Endothelial cell of umbilical vein (primary cell): ENCODE measurements around the gene PTGER2. TPM values are rescaled to one million over a fixed set of nuclear protein-coding genes. Genes with fewer than 3 reads are reported as not detected.
A peak's percentile ranks its signal among the peaks of the same experiment; 100 is the strongest.

Experiments used
- BruUV-seq: library from RNA; stranded (reverse); fragments of 400-500 nt; replicated peaks from 2 replicates; lab custom pipeline; 2021; lab: Mats Ljungman, UMichigan
- CTCF ChIA-PET: fragments of 300-600, 350-600 bp; sonication (Branson Sonifier 250); formaldehyde crosslinking; loops from one replicate; lab custom pipeline; 2021; ENCODE audit warnings: antibody characterized with exemption, inconsistent platforms; lab: Charles Lee
- POLR2A ChIA-PET: fragments of 300-600, 350-600 bp; sonication (Branson Sonifier 250); formaldehyde crosslinking; loops from one replicate; lab custom pipeline; 2021; ENCODE audit warnings: antibody characterized with exemption, inconsistent platforms; lab: Charles Lee
- DNase-seq: peaks from one replicate; pipeline ENCODE4 v3.0.0-alpha.2; 2011; ENCODE audit warnings: low read depth, low spot score
- FAIRE-seq: peaks from 2 replicates; lab custom pipeline; 2011; peaks lifted over from hg19 to GRCh38; lab: Jason Lieb, UNC
- H2AFZ ChIP-seq: 2 replicates; pipeline ENCODE4 v1.6.0; 2012; ENCODE audit warnings: low read depth, low read length, control low read depth, inconsistent platforms
- H3K27ac ChIP-seq: 2 replicates; pipeline ENCODE4 v1.5.1; 2011; ENCODE audit warnings: low read depth, mild to moderate bottlenecking, control low read depth, low read length, moderate library complexity; ENCODE audit not compliant: insufficient read depth
- H3K27me3 ChIP-seq, 2 experiments: 2 replicates each; pipeline versions ENCODE4 v1.6.0 to v1.6.1; 2011; ENCODE audit warnings: low read length in 2 of 2, mixed read lengths in 1 of 2; ENCODE audit not compliant: control insufficient read depth in 2 of 2, insufficient read depth in 2 of 2
- H3K36me3 ChIP-seq, 2 experiments: 2 replicates in 1 of 2; 3 replicates in 1 of 2; pipeline ENCODE4 v1.5.1; 2011; ENCODE audit warnings: low read length in 2 of 2, mild to moderate bottlenecking in 1 of 2, moderate library complexity in 1 of 2; ENCODE audit not compliant: control insufficient read depth in 2 of 2, insufficient read depth in 2 of 2; ENCODE audit errors: extremely low read depth in 1 of 2
- H3K4me1 ChIP-seq: 3 replicates; pipeline ENCODE4 v1.5.1; 2011; ENCODE audit warnings: mild to moderate bottlenecking, low read length; ENCODE audit not compliant: control insufficient read depth, insufficient read depth; ENCODE audit errors: extremely low read depth
- H3K4me2 ChIP-seq: 2 replicates; pipeline ENCODE4 v1.6.1; 2011; ENCODE audit warnings: low read length, control low read depth, mixed read lengths; ENCODE audit not compliant: insufficient read depth
- H3K4me3 ChIP-seq, 3 experiments: fragments of 200-600 bp in 1 of 3; sonication (generic), shearing (Covaris generic) in 1 of 3; replicated peaks in 1 of 3; 2 replicates each; pipeline ENCODE4 v1.5.1; 2011 to 2016; ENCODE audit warnings: control low read depth in 3 of 3, low read length in 3 of 3, mild to moderate bottlenecking in 2 of 3, inconsistent platforms in 1 of 3, low read depth in 1 of 3, moderate library complexity in 1 of 3; ENCODE audit not compliant: insufficient read depth in 1 of 3
- H3K79me2 ChIP-seq: 2 replicates; pipeline ENCODE4 v1.6.0; 2012; ENCODE audit warnings: low read length, inconsistent platforms; ENCODE audit not compliant: control insufficient read depth, insufficient read depth
- H3K9ac ChIP-seq: replicated peaks from 2 replicates; pipeline ENCODE3; 2011; ENCODE audit warnings: low read length, control low read depth; ENCODE audit not compliant: insufficient read depth; ENCODE audit errors: extremely low read depth
- H3K9me1 ChIP-seq: replicated peaks from 3 replicates; pipeline ENCODE4 v1.6.0; 2011; ENCODE audit warnings: mild to moderate bottlenecking, low read length; ENCODE audit not compliant: control insufficient read depth, insufficient read depth; ENCODE audit errors: extremely low read depth
- H3K9me3 ChIP-seq: replicated peaks from 2 replicates; pipeline ENCODE4 v1.5.1; 2012; ENCODE audit warnings: low read length, inconsistent platforms; ENCODE audit not compliant: control insufficient read depth, insufficient read depth
- H4K20me1 ChIP-seq: replicated peaks from 2 replicates; pipeline ENCODE3; 2011; ENCODE audit warnings: mild to moderate bottlenecking, low read length; ENCODE audit not compliant: control insufficient read depth, insufficient read depth; ENCODE audit errors: extremely low read depth
- CTCF ChIP-seq, 2 donors: IDR thresholded peaks; 1 replicate in 1 of 2; 2 replicates in 1 of 2; pipeline ENCODE4 v1.5.1; 2011; ENCODE audit warnings: low read length in 2 of 2, mild to moderate bottlenecking in 2 of 2, moderate library complexity in 2 of 2, control low read depth in 1 of 2, inconsistent platforms in 1 of 2, low read depth in 1 of 2; ENCODE audit not compliant: insufficient read depth in 1 of 2; ENCODE audit errors: extremely low read depth in 1 of 2
- EZH2 ChIP-seq: IDR thresholded peaks from 2 replicates; pipeline ENCODE4 v1.6.1; 2012; ENCODE audit warnings: borderline replicate concordance, low read depth, mild to moderate bottlenecking, moderate library complexity, low read length, inconsistent platforms; ENCODE audit not compliant: severe bottlenecking
- FOS ChIP-seq: IDR thresholded peaks from 2 replicates; pipeline ENCODE4 v1.6.1; 2011; ENCODE audit warnings: mild to moderate bottlenecking, low read length, moderate library complexity, borderline replicate concordance; ENCODE audit not compliant: insufficient read depth
- GATA2 ChIP-seq: IDR thresholded peaks from 2 replicates; pipeline ENCODE4 v1.7.0; 2011; ENCODE audit warnings: low read depth, mild to moderate bottlenecking, moderate library complexity, mixed read lengths, low read length; ENCODE audit not compliant: insufficient read length, insufficient read depth
- JUN ChIP-seq: IDR thresholded peaks from 2 replicates; pipeline ENCODE4 v1.6.1; 2011; ENCODE audit warnings: borderline replicate concordance, low read depth; ENCODE audit not compliant: insufficient read length, insufficient read depth
- MAX ChIP-seq: IDR thresholded peaks from 2 replicates; pipeline ENCODE4 v1.6.1; 2011; ENCODE audit not compliant: insufficient read depth, insufficient read length
- MYC ChIP-seq: IDR thresholded peaks from one replicate; pipeline ENCODE4 v1.6.1; 2011; ENCODE audit warnings: mild to moderate bottlenecking, low read depth, low read length
- POLR2A ChIP-seq: IDR thresholded peaks from 2 replicates; pipeline ENCODE4 v1.6.1; 2012; ENCODE audit warnings: low read depth, mild to moderate bottlenecking, control low read depth, low read length
- POLR2AphosphoS5 ChIP-seq: IDR thresholded peaks from 2 replicates; pipeline ENCODE4 v1.6.1; 2012; ENCODE audit warnings: low read depth, mild to moderate bottlenecking, control low read depth, low read length, moderate library complexity; ENCODE audit not compliant: insufficient read depth
- dilution Hi-C: fragments of 300-500 bp; cut with MboI; formaldehyde crosslinking; loops from one replicate; pipeline ENCODE4 v1.15.0; 2019; ENCODE audit warnings: low sequenced_read_pairs; ENCODE audit not compliant: extremely low pct_ligation_motif_present
- intact Hi-C: fragments of 100-400 bp; cut with micrococcal nuclease; formaldehyde crosslinking; loops from one replicate; pipeline ENCODE4 v1.10.0; 2022
- polyA plus RNA-seq, 4 experiments: library from polyadenylated mRNA; depleted of rRNA in 3 of 4; stranded (reverse) in 3 of 4; unstranded in 1 of 4; fragments of >200 nt; gene quantifications; 2 replicates each; pipeline versions ENCODE4 v1.2.1 to v1.2.3, GENCODE V29; 2011 to 2012; ENCODE audit warnings: missing spikeins in 1 of 4
- total RNA-seq: library from RNA; stranded (reverse); gene quantifications from 2 replicates; pipeline ENCODE4 v1.2.3, GENCODE V29; 2021

The PTGER2 gene
- total and polyA plus RNA-seq, 2 donors (not counting 3 experiments of a cell fraction or from before 2014, with no cell fraction given) = not detected

- ChIA-PET POLR2A (no interaction called here), CTCF (no interaction called here)
- no peak for DNase-seq
- dilution Hi-C loops (no loop called here), intact Hi-C loops (no loop called here)
- no TSS peak for BruUV-seq
- Histone ChIP-seq H3K9me1 (no peaks in the 10 kb centered on the region), H3K9ac (no peak overlapping the region), H3K27me3 (peaks cover 21 to 33% of the 10 kb centered on the region in 2 experiments), H3K4me3 (no peak overlapping the region), H3K4me2 (no peak overlapping the region), H2AFZ (no peak overlapping the region), H3K4me1 (no peaks in the 10 kb centered on the region), H3K79me2 (no peaks in the 10 kb centered on the region), H4K20me1 (no peaks in the 10 kb centered on the region), H3K27ac (no peak overlapping the region), H3K9me3 (no peaks in the 10 kb centered on the region), H3K36me3 (no peaks in the 10 kb centered on the region)
- peak; percentile 21 for TF ChIP-seq FOS
- TF ChIP-seq MAX = no peak
- TF ChIP-seq CTCF (IDR thresholded peaks at IDR 0.05; ENCODE audit: extremely low read depth in 1 of 2, insufficient read depth in 1 of 2, low read depth in 1 of 2, low read length in 2 of 2) = no peak
- no peak for TF ChIP-seq MYC
- no peak for TF ChIP-seq GATA2
- FAIRE-seq = peak; percentile 4
Measured at GRCh38 chr14:52355016-52355431, 40.9 kb downstream of the PTGER2 start.

- POLR2A ChIA-PET = no interaction called here
- no peak overlapping the region for H3K9ac ChIP-seq
- H3K4me3 ChIP-seq = no peak overlapping the region
- FAIRE-seq (no peak), DNase-seq (no peak)
- intact Hi-C loops (no loop called here), dilution Hi-C loops (no loop called here)
- no peaks in the 10 kb centered on the region for H3K9me3 ChIP-seq
- TF ChIP-seq JUN = no peak
- TF ChIP-seq MAX = no peak
- TF ChIP-seq MYC = no peak
- TF ChIP-seq POLR2A = no peak
- no peak for TF ChIP-seq GATA2
- no peak for TF ChIP-seq CTCF (IDR thresholded peaks at IDR 0.05; ENCODE audit: extremely low read depth in 1 of 2, insufficient read depth in 1 of 2, low read depth in 1 of 2, low read length in 2 of 2)
- no peak for TF ChIP-seq FOS
- no peak for TF ChIP-seq EZH2
- TF ChIP-seq POLR2AphosphoS5 = no peak
- H3K4me2 ChIP-seq = no peak overlapping the region
- BruUV-seq = no TSS peak
- H3K27ac ChIP-seq = no peak overlapping the region
- no peaks in the 10 kb centered on the region for H3K36me3 ChIP-seq
- H2AFZ ChIP-seq = no peak overlapping the region
- no peaks in the 10 kb centered on the region for H4K20me1 ChIP-seq
- H3K27me3 ChIP-seq = peaks cover 20 to 30% of the 10 kb centered on the region in 2 experiments
- H3K4me1 ChIP-seq = no peaks in the 10 kb centered on the region
- no peaks in the 10 kb centered on the region for H3K9me1 ChIP-seq
- CTCF ChIA-PET = no interaction called here
- no peaks in the 10 kb centered on the region for H3K79me2 ChIP-seq
Measured at GRCh38 chr14:52355526-52355925, 41.4 kb downstream of the PTGER2 start.
